HG03064 (cell line): ENCODE data around the gene PLA2G2C.

Experiments
- ATAC-seq: cut with Tn5 transposase; IDR thresholded peaks from one replicate; pipeline ENCODE4 v1.9.1; 2021; ENCODE audit warnings: low read depth; ENCODE audit not compliant: unreplicated experiment

PLA2G2C gene

DNA sequence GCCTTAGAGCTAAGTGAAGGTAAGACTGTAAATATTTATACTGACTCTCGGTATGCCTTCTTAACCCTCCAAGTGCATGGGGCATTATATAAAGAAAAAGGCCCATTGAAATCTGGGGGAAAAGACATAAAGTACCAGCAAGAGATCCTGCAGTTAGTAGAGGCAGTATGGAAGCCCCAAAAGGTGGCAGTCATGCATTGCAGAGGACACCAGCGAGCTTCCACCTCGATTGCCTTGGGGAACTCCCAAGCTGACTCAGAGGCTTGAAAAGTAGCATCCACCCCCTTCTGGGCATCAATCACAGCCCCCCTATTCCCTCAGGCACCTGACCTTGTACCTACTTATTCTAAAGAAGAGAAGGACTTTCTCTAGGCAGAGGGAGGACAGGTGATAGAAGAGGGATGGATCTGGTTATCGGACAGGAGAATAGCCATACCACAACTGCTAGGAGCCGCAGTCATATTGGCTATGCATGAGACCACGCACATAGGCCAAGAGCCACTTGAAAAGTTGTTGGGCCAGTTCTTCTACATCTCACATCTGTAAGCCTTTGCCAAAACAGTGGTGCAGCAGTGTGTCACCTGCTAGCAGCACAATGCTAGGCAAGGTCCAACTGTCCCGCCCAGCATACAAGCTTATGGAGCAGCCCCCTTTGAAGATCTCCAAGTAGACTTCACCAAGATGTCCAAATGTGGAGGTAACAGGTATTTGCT, 27.8 kb downstream of the PLA2G2C start:
- no peak for ATAC-seq

DNA sequence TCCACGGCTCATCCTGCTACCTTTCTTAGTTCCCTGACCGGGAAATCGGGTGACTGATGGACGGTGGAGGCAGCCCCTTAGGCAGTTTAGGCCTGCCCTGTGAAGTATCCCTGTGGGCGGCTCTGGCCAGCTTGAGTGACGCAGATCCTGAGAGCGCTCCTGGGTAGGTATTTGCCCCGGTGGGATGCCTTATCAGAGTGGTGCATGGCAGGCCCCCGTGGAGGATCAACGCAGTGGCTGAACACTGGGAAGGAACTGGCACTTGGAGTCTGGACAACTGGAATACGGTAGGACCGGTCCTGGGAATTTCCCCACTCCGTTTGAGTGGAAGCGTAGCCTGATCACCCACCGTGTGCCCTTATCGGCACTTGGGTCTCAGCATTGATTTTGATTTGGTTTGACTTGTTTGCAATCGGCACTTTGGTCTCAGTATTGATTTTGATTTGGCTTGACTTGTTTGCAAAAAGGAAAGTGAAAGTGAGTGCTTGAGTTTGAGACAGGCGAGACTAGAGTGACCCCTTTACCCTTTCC, 32.0 kb downstream of the PLA2G2C start:
- no peak for ATAC-seq

DNA sequence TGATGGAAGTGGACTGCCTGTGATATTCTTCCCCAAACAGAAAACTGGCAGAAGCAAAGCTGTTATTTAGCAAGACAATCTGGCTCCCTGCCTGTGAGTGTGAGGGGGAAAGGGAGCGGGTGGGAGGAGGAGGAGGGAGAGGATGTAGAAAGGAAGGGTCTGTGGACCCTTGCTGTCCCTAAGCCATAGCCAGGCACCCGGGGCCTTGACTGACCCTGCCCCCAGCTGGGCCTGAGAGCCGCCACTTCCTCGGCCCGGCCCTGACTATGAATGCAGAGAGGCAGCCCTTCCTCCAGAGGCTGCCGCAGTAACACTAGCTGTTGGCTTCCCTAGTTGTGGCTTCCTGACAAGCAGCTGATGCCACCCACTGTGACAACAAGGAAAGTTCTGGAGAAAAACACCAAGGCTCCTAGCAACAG, 33.3 kb downstream of the PLA2G2C start:
- no peak for ATAC-seq

- ATAC-seq: no peak
Observed at GRCh38 chr1:20152599-20152930, 33.8 kb downstream of the PLA2G2C start.

GRCh38 chr1:20151906-20152598, 34.3 kb downstream of the PLA2G2C start:
- ATAC-seq: no peak

GRCh38 chr1:20150969-20151368, 35.3 kb downstream of the PLA2G2C start:
- ATAC-seq: no peak

DNA sequence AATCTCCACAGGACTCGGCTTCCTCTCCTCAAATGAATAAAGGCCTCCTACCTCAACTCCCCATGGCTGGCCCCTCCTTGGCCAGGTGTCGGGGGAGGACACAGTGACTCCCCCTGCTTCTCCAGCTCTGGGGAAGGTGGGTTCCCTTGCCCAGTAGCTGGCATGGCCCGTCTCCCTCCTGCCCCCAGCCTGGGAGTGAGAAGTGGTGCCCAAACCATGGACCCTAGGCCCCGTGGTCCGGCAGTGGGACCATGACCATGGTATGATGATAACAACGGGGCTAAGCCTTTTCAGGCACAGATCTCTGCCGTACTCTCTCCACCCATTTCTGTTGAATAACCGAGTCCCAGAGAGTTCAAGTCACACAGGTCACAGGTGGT, 36.0 kb downstream of the PLA2G2C start:
- no peak for ATAC-seq

GRCh38 chr1:20149601-20150325, 36.6 kb downstream of the PLA2G2C start:
- ATAC-seq: no peak

- no peak for ATAC-seq
Observed at GRCh38 chr1:20148571-20149500, 37.5 kb downstream of the PLA2G2C start.

DNA sequence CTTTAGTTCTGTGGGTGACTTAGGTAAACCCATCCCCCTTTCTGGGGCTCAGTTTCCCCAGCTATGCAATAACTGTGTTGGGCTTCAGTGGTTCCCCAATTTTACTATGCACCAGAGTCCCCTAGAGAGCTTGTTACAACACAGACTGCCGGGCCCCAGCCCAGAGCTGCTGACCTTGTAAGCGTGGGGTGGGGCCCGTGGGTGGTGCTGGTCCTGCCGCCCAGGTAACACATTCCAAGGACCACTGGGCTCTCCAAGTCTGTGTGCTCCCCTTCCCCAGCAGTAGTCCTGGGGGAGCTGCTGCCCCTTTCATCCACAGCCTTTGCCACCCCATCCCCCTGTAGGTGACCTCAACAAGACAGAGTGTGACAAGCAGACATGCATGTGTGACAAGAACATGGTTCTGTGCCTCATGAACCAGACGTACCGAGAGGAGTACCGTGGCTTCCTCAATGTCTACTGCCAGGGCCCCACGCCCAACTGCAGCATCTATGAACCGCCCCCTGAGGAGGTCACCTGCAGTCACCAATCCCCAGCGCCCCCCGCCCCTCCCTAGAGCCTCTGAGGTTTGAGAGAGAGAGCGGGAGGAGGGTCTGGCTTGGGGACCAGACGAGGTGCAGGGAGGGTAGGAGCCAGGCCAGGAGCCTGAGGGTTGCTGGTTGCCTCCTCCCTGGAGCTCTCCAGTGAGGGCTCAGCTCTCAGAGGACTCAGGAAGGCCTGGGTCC, 38.3 kb downstream of the PLA2G2C start:
- ATAC-seq: no peak

- ATAC-seq: no peak
Observed at GRCh38 chr1:20143734-20144565, 42.4 kb downstream of the PLA2G2C start.

DNA sequence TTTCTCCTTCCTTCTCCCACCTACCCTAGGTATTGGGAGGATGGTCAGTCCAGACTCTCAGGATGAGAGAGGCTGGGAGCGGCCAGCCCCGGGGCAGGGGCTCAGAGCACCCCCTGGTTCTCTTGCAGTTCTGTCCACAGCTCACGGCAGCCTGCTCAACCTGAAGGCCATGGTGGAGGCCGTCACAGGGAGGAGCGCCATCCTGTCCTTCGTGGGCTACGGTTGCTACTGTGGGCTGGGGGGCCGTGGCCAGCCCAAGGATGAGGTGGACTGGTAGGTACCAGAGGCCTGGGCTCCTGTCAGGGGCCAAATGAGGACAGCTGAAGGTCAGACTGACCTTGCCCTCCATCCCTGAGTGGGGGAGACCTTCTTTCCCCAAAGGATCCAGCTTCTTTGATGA, 43.0 kb downstream of the PLA2G2C start:
- no peak for ATAC-seq

- ATAC-seq: no peak
Observed at GRCh38 chr1:20142001-20142710, 44.2 kb downstream of the PLA2G2C start.

GRCh38 chr1:20141466-20141865, 44.9 kb downstream of the PLA2G2C start:
- ATAC-seq: no peak

DNA sequence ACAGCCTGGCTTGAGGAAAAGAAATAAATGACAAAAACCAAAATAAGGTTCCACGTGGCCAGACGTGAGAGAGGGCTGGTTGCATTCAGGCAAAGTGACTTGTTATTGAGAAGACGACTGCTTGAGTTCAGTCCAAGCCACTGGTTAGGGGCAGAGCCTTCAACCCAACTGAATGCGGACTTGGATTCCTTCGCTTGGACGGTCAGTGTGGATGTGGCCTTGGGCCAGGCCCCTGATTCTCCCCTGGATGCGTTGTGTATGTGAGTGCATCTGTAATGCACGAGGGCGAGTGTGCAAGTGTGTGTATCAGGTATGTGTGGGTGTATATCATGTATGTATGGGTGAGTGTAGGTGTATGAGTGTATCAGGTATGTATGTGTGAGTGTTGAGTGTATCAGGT, 45.3 kb downstream of the PLA2G2C start:
- ATAC-seq: no peak

- ATAC-seq: no peak
Observed at GRCh38 chr1:20139776-20140612, 46.3 kb downstream of the PLA2G2C start.

- ATAC-seq: no peak
Observed at GRCh38 chr1:20138961-20139550, 47.3 kb downstream of the PLA2G2C start, which contains the start of gene PLA2G2F. PLA2G2F (plus strand) TSS chr1:20139323; CDS start chr1:20139428, 105 bp downstream.
